SK-N-SH treated with all-trans-retinoic acid at 6 μM for 48 hours (cell line): Measurements from ENCODE around the gene ENGASE.

ENCODE experiments used
- ATAC-seq: fragments of 200-7000 bp; cut with Tn5 transposase; 3 replicates; pipeline ENCODE4 v1.9.1; 2020; ENCODE audit warnings: mild to moderate bottlenecking, moderate library complexity
- BACH2 ChIP-seq: fragments of 250-450 bp; sonication (Bioruptor Pico); IDR thresholded peaks from 2 replicates; pipeline ENCODE4 v1.9.0; 2021; ENCODE audit warnings: mild to moderate bottlenecking, borderline replicate concordance
- CSRNP3 ChIP-seq: fragments of 250-450 bp; sonication (Bioruptor Pico); IDR thresholded peaks from 2 replicates; pipeline ENCODE4 v1.5.1; 2021; ENCODE audit warnings: mild to moderate bottlenecking, moderate library complexity
- ESRRG ChIP-seq: fragments of 250-450 bp; sonication (Bioruptor Pico); IDR thresholded peaks from 2 replicates; pipeline ENCODE4 v1.6.1; 2021; ENCODE audit warnings: mild to moderate bottlenecking
- GLIS3 ChIP-seq: fragments of 250-450 bp; sonication (Bioruptor Pico); IDR thresholded peaks from 2 replicates; pipeline ENCODE4 v1.5.0; 2020; ENCODE audit warnings: mild to moderate bottlenecking, moderate library complexity
- ISL1 ChIP-seq: fragments of 250-450 bp; sonication (Bioruptor Pico); IDR thresholded peaks from 2 replicates; pipeline ENCODE4 v2.1.2; 2022; ENCODE audit warnings: mild to moderate bottlenecking, moderate library complexity
- PATZ1 ChIP-seq: fragments of 250-450 bp; sonication (Bioruptor Pico); IDR thresholded peaks from 2 replicates; pipeline ENCODE4 v1.8.0; 2020; ENCODE audit warnings: mild to moderate bottlenecking, moderate library complexity, borderline replicate concordance
- PPARA ChIP-seq: fragments of 250-450 bp; sonication (Bioruptor Pico); IDR thresholded peaks from 2 replicates; pipeline ENCODE4 v1.5.0; 2020; ENCODE audit warnings: mild to moderate bottlenecking, borderline replicate concordance
- RARB ChIP-seq: fragments of 250-450 bp; sonication (Bioruptor Pico); IDR thresholded peaks from 2 replicates; pipeline ENCODE4 v1.8.0; 2021; ENCODE audit warnings: mild to moderate bottlenecking, moderate library complexity
- SNAI2 ChIP-seq: fragments of 250-450 bp; sonication (Bioruptor Pico); IDR thresholded peaks from 2 replicates; pipeline ENCODE4 v1.5.0; 2020; ENCODE audit warnings: mild to moderate bottlenecking, moderate library complexity
- TCF4 ChIP-seq: fragments of 250-450 bp; sonication (Bioruptor Pico); IDR thresholded peaks from 2 replicates; pipeline ENCODE4 v1.8.0; 2021; ENCODE audit warnings: mild to moderate bottlenecking, moderate library complexity, borderline replicate concordance
- TOX ChIP-seq: fragments of 250-450 bp; sonication (Bioruptor Pico); IDR thresholded peaks from 2 replicates; pipeline ENCODE4 v1.8.0; 2021; ENCODE audit warnings: mild to moderate bottlenecking, moderate library complexity, borderline replicate concordance
- ZC3H10 ChIP-seq: fragments of 250-450 bp; sonication (Bioruptor Pico); IDR thresholded peaks from 2 replicates; pipeline ENCODE4 v1.5.1; 2021; ENCODE audit warnings: mild to moderate bottlenecking, moderate library complexity
- ZFP30 ChIP-seq: fragments of 450-650 bp; formaldehyde crosslinking; IDR thresholded peaks from 2 replicates; pipeline ENCODE4 v1.5.0; 2022; ENCODE audit warnings: mild to moderate bottlenecking, moderate library complexity
- ZNF565 ChIP-seq: fragments of 450-650 bp; formaldehyde crosslinking; conservative IDR thresholded peaks from 2 replicates; pipeline ENCODE4 v1.5.0; 2020; ENCODE audit warnings: low read depth, mild to moderate bottlenecking, moderate library complexity
- ZNF70 ChIP-seq: fragments of 450-650 bp; formaldehyde crosslinking; IDR thresholded peaks from 2 replicates; pipeline ENCODE4 v1.5.0; 2020; ENCODE audit warnings: mild to moderate bottlenecking, moderate library complexity
- ZNF8 ChIP-seq: fragments of 450-650 bp; formaldehyde crosslinking; IDR thresholded peaks from 2 replicates; pipeline ENCODE4 v1.5.0; 2020; ENCODE audit warnings: mild to moderate bottlenecking, moderate library complexity
- TF ChIP-seq, protein P1 (sequence below): fragments of 250-450 bp; sonication (Bioruptor Pico); IDR thresholded peaks from 2 replicates; pipeline ENCODE4 v1.8.0; 2021; ENCODE audit warnings: low read depth, mild to moderate bottlenecking, moderate library complexity, borderline replicate concordance
- TF ChIP-seq, protein P2 (sequence below): fragments of 250-450 bp; sonication (Bioruptor Pico); IDR thresholded peaks from 2 replicates; pipeline ENCODE4 v1.5.1; 2020; ENCODE audit warnings: low read depth, mild to moderate bottlenecking, moderate library complexity
- TF ChIP-seq, protein P3 (sequence below): fragments of 250-450 bp; sonication (Bioruptor Pico); IDR thresholded peaks from 2 replicates; pipeline ENCODE4 v1.5.0; 2020; ENCODE audit warnings: mild to moderate bottlenecking, moderate library complexity

Gene ENGASE

GRCh38 chr17:79031996-79032875 lies 42.4 kb upstream of the ENGASE start:
- ATAC-seq = no peak

DNA sequence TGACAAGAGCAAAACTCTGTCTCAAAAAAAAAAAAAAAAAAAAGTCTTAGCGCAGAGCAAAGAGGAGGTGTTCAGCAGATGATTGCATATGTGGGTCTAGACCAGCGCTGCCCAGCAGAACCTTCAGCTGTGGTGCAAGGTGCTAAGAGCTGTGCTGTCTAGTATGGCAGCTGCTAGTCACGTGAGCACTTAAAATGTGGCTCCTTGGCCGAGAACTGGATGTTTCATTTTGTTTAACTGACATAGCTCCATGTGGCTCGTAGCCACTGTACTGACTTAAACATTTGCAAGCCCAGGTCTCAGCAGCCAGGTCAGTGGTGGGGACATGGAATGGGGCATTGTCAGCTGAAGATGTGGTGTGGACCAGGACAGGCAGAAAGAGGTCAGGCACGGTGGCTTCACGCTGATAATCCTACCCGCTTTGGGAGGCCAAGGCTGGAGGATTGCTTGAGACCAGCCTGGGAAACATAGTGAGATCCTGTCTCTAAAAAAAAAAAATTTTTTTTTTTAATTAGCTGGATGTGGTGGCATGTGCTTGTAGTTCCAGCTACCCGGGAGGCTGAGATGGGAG lies 41.5 kb upstream of the ENGASE start:
- no peak for TF ChIP-seq PATZ1 (CRISPR knock-in tag)
- no peak for TF ChIP-seq ZFP30 (CRISPR knock-in tag)
- no peak for TF ChIP-seq BACH2 (CRISPR knock-in tag)
- TF ChIP-seq ZNF8 (CRISPR knock-in tag) = no peak
- no peak for TF ChIP-seq ZC3H10
- TF ChIP-seq GLIS3 = no peak
- no peak for TF ChIP-seq CSRNP3 (CRISPR knock-in tag)
- TF ChIP-seq, protein P1, sequence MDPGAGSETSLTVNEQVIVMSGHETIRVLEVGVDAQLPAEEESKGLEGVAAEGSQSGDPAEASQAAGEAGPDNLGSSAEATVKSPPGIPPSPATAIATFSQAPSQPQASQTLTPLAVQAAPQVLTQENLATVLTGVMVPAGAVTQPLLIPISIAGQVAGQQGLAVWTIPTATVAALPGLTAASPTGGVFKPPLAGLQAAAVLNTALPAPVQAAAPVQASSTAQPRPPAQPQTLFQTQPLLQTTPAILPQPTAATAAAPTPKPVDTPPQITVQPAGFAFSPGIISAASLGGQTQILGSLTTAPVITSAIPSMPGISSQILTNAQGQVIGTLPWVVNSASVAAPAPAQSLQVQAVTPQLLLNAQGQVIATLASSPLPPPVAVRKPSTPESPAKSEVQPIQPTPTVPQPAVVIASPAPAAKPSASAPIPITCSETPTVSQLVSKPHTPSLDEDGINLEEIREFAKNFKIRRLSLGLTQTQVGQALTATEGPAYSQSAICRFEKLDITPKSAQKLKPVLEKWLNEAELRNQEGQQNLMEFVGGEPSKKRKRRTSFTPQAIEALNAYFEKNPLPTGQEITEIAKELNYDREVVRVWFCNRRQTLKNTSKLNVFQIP (CRISPR knock-in tag) = no peak
- no peak for ATAC-seq

More at GRCh38 chr17:79031996-79032875, 42.4 kb upstream of the ENGASE start:
- no peak for TF ChIP-seq TCF4
- TF ChIP-seq ZNF70 (CRISPR knock-in tag) = no peak
- no peak for TF ChIP-seq RARB (CRISPR knock-in tag)

DNA sequence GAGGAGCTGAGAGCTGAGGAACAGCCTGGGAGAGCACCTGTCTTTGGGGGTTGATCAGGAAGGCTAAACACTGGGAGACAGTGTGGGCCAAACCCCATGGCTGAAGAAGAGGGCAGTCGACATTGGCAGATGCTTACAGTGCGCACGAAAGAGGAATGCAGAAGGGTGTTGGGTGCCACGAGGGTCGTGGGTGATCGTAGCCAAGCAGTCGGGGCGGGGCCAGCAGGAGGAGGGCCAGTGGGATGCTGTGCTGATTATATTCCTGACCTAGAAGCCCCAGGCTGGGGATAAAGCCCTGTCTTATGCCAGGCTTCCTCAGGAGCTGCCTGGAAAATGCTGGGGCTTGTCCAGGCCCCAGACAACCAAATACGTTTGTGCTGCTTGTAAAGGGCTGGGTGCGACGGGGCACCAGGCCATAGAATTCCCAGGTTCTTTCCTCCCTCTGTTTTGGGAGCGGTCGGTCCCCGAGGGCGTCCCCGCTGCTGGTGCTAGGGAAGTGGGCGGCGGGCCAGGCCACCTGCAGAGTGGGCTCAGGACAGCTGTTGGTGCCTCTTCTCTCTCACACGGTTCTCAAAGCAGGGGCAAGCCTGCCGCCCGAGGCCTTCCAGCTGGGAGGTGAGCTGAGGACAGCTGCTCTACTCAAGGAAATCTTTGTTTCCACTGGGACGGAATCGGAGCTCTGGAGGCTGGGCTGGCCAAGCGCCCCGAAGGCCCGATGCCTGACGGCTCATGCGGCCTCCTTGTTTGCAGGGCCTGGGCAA lies 40.7 kb upstream of the ENGASE start:
- TF ChIP-seq ISL1 (CRISPR knock-in tag) (no peak), ZNF8 (CRISPR knock-in tag) (no peak), RARB (CRISPR knock-in tag) (no peak), CSRNP3 (CRISPR knock-in tag) (no peak), SNAI2 (CRISPR knock-in tag) (no peak), ZC3H10 (no peak), ZFP30 (CRISPR knock-in tag) (no peak), ZNF70 (CRISPR knock-in tag) (no peak), ESRRG (CRISPR knock-in tag) (no peak), TOX (CRISPR knock-in tag) (no peak), ZNF565 (no peak), TCF4 (no peak), PPARA (no peak)
- TF ChIP-seq, protein P1 (CRISPR knock-in tag) = no peak
- TF ChIP-seq, protein P2, sequence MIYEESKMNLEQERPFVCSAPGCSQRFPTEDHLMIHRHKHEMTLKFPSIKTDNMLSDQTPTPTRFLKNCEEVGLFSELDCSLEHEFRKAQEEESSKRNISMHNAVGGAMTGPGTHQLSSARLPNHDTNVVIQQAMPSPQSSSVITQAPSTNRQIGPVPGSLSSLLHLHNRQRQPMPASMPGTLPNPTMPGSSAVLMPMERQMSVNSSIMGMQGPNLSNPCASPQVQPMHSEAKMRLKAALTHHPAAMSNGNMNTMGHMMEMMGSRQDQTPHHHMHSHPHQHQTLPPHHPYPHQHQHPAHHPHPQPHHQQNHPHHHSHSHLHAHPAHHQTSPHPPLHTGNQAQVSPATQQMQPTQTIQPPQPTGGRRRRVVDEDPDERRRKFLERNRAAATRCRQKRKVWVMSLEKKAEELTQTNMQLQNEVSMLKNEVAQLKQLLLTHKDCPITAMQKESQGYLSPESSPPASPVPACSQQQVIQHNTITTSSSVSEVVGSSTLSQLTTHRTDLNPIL (CRISPR knock-in tag) = no peak
- TF ChIP-seq, protein P3, sequence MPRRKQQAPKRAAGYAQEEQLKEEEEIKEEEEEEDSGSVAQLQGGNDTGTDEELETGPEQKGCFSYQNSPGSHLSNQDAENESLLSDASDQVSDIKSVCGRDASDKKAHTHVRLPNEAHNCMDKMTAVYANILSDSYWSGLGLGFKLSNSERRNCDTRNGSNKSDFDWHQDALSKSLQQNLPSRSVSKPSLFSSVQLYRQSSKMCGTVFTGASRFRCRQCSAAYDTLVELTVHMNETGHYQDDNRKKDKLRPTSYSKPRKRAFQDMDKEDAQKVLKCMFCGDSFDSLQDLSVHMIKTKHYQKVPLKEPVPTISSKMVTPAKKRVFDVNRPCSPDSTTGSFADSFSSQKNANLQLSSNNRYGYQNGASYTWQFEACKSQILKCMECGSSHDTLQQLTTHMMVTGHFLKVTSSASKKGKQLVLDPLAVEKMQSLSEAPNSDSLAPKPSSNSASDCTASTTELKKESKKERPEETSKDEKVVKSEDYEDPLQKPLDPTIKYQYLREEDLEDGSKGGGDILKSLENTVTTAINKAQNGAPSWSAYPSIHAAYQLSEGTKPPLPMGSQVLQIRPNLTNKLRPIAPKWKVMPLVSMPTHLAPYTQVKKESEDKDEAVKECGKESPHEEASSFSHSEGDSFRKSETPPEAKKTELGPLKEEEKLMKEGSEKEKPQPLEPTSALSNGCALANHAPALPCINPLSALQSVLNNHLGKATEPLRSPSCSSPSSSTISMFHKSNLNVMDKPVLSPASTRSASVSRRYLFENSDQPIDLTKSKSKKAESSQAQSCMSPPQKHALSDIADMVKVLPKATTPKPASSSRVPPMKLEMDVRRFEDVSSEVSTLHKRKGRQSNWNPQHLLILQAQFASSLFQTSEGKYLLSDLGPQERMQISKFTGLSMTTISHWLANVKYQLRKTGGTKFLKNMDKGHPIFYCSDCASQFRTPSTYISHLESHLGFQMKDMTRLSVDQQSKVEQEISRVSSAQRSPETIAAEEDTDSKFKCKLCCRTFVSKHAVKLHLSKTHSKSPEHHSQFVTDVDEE (CRISPR knock-in tag) = no peak
- no peak for ATAC-seq
